ELR (cell line): ENCODE measurements around the gene TIMM9.
"Not testable (repeated sequence)": the region's sequence is repeated elsewhere in the genome, so short reads cannot be mapped to it uniquely, and the experiment has no call there.

Experiments
- DNase-seq: peaks from one replicate; pipeline ENCODE4 v3.0.0-alpha.2; 2015; ENCODE audit warnings: low read depth

The TIMM9 gene

DNA sequence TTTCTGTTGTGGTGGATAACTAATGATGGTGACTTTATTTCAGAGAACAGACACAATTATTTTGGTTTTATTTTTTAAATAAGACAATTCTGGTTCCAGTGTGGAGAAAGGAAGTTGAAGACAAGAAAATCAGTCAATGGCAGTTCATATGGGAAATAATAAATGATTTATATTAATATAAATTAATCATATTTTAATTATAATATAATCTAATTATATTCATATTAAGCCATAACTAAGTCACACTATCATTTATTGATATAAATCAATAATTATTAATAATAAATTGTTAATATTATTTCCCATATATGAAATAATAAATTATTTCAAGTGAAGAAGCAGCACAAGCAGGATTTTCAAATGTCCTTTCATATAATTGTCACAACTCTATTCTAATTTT lies 28.8 kb downstream of the TIMM9 start:
- DNase-seq, result no peak

DNA sequence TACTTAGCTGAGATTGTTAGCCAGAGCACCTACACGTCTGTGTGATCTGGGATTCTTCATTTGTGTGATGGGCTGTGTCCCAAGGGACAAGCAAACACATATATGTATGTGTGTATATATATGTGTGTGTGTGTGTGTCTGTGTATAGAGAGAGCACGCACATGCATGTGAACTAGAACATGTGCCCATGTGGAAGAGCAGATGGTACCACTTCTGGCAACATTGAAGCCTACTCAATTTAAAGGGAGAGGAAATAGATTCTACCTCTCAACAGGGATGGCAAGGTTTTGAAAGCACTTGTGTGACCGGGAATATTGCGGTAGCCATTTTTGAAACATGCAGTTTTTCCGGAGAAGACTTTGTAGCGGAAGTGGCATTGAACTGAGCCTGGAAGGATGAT lies 30.2 kb downstream of the TIMM9 start:
- no peak for DNase-seq

DNA sequence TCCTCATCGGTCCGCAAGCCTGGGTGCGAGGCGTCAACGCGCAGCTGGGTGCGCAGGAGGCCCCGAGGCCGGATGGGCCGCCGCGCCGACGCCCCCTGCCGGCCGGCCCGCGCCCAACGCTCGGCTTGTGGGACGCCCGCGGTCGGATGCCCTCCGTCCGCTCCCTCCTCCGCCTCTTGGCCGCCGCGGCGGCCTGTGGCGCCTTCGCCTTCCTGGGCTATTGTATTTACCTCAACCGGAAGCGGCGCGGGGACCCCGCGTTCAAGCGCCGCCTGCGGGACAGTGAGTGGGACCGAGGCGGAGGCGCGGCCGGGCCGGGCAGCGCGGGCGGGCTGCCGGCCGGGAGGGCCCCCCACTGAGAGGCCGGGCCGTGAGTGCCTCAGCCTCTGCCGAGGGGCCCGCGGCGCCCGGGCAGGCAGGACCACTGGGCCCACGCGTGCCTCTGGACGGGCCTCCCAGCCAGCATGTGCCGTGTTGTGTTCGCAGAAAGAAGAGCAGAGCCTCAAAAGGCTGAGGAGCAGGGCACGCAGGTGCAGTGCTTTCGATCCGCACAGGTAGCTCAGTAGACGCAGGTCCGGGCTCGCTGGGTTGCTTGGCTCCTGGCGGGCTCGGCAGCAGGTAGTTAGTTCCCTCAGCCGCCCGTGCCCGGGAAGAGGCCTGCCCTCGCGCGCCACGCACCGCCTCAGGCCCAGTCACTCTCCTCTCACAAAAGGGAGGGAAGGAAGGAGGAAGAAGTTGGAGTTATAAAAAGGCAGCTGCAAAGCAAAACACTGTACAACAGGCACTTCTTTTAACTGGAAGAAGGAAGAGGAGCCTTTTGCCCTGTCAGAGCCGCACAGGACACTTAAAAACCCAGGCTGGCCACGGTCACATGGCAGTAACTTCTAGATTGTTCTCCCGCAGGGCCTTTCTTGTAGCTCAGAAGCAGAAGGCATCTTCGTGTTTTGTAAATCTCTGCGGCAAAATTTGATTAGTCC lies 31.2 kb downstream of the TIMM9 start, which contains the start of gene TOMM20L:
TOMM20L (plus strand) TSS at position 119 of the 977 bp plus-strand sequence; CDS start at position 147, 28 bp downstream.
- DNase-seq, result peak; percentile 73

DNA sequence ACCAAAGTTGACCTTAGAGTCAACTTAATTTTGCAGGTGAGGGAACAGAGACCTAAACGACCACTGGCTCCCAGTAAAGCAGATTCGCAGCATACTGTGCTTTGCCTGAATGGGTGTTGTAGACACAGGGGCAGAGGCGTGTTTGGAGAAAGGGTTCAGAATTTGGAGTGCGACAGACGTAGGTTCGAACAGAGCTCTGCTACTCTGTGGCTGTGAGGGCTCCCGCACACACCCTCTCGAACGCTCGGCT lies 31.8 kb downstream of the TIMM9 start:
- DNase-seq, result no peak

DNA sequence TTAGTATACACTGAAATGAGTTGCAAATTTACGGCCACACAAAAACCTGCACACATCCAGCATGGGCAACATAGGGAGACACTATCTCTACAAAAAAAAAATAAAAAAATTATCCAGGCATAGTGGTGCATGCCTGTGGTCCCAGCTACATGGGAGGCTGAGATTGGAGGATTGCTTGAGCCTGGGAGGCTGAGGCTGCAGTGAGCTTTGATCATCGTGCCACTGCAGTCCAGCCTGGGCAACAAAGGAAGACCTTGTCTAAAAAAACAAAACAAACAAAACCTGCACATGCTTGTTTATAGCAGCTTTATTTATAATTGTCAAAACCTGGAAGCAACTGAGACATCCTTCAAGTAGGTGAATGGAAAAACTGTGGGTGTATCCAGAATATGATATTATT lies 36.5 kb downstream of the TIMM9 start:
- DNase-seq, result no peak

DNA sequence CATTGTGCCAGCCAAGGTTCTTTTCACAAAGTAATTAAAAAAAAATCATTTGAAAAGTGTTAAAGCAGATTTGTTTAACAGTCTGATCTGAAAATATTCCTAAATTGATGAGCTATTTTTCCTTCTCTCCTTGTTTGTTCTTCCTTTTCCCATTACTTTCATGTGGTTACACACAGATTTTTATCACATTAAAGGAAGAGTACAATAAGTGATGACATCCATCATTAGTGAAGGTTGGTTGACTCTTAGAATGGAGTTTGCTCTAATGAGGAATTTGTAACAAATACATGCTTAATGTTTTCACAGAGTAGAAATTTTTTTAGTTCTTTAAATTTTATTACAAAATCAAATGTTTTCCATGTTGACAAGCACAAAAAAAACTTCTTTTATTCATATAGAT lies 50.5 kb downstream of the TIMM9 start:
- DNase-seq, result no peak

DNA sequence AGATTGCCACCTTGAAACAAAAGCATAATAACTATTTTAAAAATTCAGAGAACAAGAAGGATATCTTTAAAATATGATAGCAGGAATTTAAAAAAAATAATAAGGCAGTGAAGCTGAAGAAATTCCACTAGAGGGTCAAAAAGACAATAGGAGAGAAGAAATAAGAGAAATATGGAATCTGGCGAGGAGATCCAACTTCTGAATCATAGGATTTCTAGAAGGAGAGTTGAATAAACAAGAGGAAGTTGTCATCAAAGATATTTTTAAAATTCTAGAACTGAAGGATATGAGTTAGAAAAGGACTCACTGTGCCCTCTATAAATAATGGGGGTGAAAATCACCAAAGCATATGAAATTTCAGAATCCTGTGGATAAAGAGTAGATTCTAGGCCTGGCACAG lies 58.4 kb downstream of the TIMM9 start:
- DNase-seq, result peak; percentile 8

DNA sequence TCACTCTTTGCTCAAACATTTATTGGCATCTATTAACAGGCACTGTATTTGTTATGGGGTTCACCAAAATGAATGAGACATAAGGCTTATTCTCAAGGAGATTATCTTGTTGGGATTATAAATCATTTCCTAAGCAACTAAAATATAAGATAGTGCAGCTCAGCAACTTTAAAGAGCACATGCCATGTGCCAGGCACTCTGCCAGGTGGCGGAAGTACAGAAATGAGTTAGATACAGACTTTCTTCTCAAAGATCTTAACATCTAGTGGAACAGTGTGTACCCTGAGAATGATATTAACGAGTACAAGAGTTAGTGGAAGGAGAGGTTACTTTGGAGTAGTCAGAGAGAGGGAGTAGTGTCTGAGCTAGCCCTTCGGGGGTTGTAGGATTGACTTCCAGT lies 60.0 kb downstream of the TIMM9 start:
- DNase-seq, result no peak

DNA sequence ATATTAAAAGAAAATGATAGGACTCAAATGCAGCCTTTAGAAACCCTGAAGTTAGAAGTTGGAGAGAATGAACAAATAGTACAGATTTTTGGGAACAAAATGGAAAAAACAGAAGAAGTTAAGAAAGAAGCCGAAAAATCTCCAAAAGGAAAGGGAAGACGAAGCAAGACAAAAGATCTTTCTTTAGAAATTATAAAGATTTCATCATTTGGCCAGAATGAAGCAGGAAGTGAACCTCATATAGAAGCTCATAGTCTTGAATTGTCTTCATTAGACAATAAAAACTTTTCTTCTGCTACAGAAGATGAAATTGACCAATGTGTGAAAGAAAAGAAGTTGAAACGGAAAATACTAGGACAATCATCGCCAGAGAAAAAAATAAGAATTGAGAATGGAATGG lies 63.0 kb downstream of the TIMM9 start:
- DNase-seq, result no peak

DNA sequence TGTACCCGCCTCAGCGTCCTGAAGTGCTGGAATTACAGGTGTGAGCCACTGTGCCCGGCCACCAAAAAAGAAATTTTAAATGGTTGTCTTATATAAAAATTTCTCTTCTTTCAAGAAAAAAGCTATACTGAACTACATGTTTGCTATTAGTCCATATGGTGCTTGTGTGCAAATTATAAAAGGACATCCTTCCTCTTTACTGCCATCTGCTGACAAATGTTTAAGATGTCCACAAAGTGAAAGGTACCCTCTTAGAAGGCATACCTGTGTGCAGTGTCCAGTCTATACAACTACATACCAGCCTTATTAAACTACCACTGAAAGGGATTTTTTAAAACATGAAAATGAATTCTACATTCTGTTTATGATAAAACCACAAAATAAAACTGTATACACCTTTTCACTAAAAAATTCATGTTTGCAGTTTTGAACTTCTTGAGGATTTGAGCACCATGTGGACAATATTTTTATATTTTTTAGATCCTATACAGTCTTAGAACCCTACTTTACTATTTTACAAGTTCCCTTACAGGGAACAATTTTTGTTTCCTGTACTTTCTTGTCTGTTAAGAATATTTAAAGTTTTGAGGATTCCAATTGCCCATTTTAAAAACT lies 64.4 kb downstream of the TIMM9 start:
- peak; percentile 48 for DNase-seq

DNA sequence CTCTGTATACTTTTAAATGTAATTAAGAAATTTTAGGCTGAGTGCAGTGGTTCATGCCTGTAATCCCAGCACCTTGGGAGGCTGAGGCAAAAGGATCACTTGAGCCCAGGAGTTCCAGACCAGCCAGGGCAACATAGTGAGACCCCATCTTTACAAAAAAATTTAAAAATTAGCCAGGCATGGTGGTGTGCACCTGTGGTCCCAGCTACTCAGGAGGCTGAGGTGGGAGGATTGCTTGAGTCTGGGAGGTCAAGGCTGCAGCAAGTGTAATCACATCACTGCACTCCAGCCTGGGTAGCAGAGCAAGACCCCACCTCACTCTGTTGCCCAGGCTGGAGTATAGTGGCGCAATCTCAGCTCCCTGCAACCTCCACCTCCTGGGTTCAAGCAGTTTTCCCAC lies 65.1 kb downstream of the TIMM9 start:
- DNase-seq, result not testable (repeated sequence)
